HEK293 (cell line): ENCODE results near the gene MOV10L1.

Source experiments
- CTCF ChIA-PET: fragments of 350-600 bp; formaldehyde crosslinking; extraction: SDS; loops from one replicate; lab custom pipeline; 2021; ENCODE audit warnings: antibody characterized with exemption; lab: Yijun Ruan, JAX
- POLR2A ChIA-PET: fragments of 300-600 bp; formaldehyde crosslinking; extraction: SDS; loops from one replicate; lab custom pipeline; 2020; ENCODE audit warnings: antibody characterized with exemption, inconsistent platforms; lab: Yijun Ruan, JAX
- H3K27ac ChIP-seq: fragments of 200-500 bp; sonication (Bioruptor generic); 2 replicates; pipeline ENCODE4 v1.5.1; 2014; ENCODE audit warnings: low read depth, low read length, control low read depth, inconsistent platforms; ENCODE audit errors: extremely low read depth
- H3K36me3 ChIP-seq, 2 experiments: fragments of 200-500 bp in 1 of 2; sonication (Bioruptor generic) in 1 of 2; 1 replicate in 1 of 2; 2 replicates in 1 of 2; pipeline ENCODE4 v1.5.1; 2014 to 2017; ENCODE audit warnings: inconsistent platforms in 2 of 2, low read length in 2 of 2; ENCODE audit not compliant: control insufficient read depth in 2 of 2, insufficient read depth in 1 of 2
- H3K4me1 ChIP-seq: fragments of 200-500 bp; sonication (Bioruptor generic); 2 replicates; pipeline ENCODE4 v1.5.1; 2014; ENCODE audit warnings: mild to moderate bottlenecking, low read length, inconsistent platforms; ENCODE audit not compliant: control insufficient read depth, insufficient read depth
- H3K4me3 ChIP-seq: 2 replicates; pipeline ENCODE4 v1.5.1; 2011; ENCODE audit warnings: low read depth, mild to moderate bottlenecking, control low read depth, low read length, moderate library complexity
- H3K9me3 ChIP-seq: fragments of 200-500 bp; sonication (Bioruptor generic); 2 replicates; pipeline ENCODE4 v1.5.1; 2014; ENCODE audit warnings: low read depth, low read length, inconsistent platforms; ENCODE audit not compliant: control insufficient read depth, insufficient read depth
- GLIS2 ChIP-seq: fragments of 450-650 bp; formaldehyde crosslinking; IDR thresholded peaks from 2 replicates; pipeline ENCODE4 v1.5.1; 2016; ENCODE audit warnings: missing biosample characterization, missing genetic modification characterization
- PRDM1 ChIP-seq: fragments of 450-650 bp; formaldehyde crosslinking; IDR thresholded peaks from 2 replicates; pipeline ENCODE4; 2016; ENCODE audit warnings: missing biosample characterization, missing genetic modification characterization
- RBAK ChIP-seq: fragments of 450-650 bp; formaldehyde crosslinking; IDR thresholded peaks from 2 replicates; pipeline ENCODE4 v1.5.1; 2016; ENCODE audit warnings: missing biosample characterization, missing genetic modification characterization
- SCRT2 ChIP-seq: fragments of 450-650 bp; formaldehyde crosslinking; IDR thresholded peaks from 2 replicates; pipeline ENCODE4 v1.5.1; 2016; ENCODE audit warnings: missing biosample characterization, missing genetic modification characterization
- YY2 ChIP-seq: fragments of 450-650 bp; formaldehyde crosslinking; IDR thresholded peaks from 2 replicates; pipeline ENCODE4 v1.5.1; 2016; ENCODE audit warnings: missing biosample characterization, missing genetic modification characterization
- ZBTB11 ChIP-seq: fragments of 450-650 bp; formaldehyde crosslinking; conservative IDR thresholded peaks from 2 replicates; pipeline ENCODE4 v1.5.1; 2016; ENCODE audit warnings: low read depth, missing biosample characterization, missing genetic modification characterization
- ZNF138 ChIP-seq: fragments of 450-650 bp; formaldehyde crosslinking; IDR thresholded peaks from 2 replicates; pipeline ENCODE4 v1.5.1; 2016; ENCODE audit warnings: missing biosample characterization, missing genetic modification characterization, borderline replicate concordance
- ZNF335 ChIP-seq: fragments of 450-650 bp; formaldehyde crosslinking; conservative IDR thresholded peaks from 2 replicates; pipeline ENCODE4 v1.5.1; 2016; ENCODE audit warnings: missing biosample characterization, missing genetic modification characterization
- ZNF423 ChIP-seq: fragments of 450-650 bp; formaldehyde crosslinking; IDR thresholded peaks from 2 replicates; pipeline ENCODE4 v1.5.1; 2016; ENCODE audit warnings: missing biosample characterization, missing genetic modification characterization
- ZNF514 ChIP-seq: fragments of 450-650 bp; formaldehyde crosslinking; IDR thresholded peaks from 2 replicates; pipeline ENCODE4 v1.5.1; 2016; ENCODE audit warnings: missing biosample characterization, missing genetic modification characterization
- ZNF658 ChIP-seq: fragments of 450-650 bp; formaldehyde crosslinking; IDR thresholded peaks from 2 replicates; pipeline ENCODE4; 2016; ENCODE audit warnings: missing biosample characterization, missing genetic modification characterization
- ZNF670 ChIP-seq: fragments of 450-650 bp; formaldehyde crosslinking; IDR thresholded peaks from 2 replicates; pipeline ENCODE4 v1.5.1; 2016; ENCODE audit warnings: missing biosample characterization, missing genetic modification characterization, low read depth
- ZSCAN16 ChIP-seq: fragments of 450-650 bp; formaldehyde crosslinking; IDR thresholded peaks from 2 replicates; pipeline ENCODE4 v1.5.1; 2016; ENCODE audit warnings: missing biosample characterization, missing genetic modification characterization
- TF ChIP-seq, protein P1 (sequence below): fragments of 450-650 bp; formaldehyde crosslinking; IDR thresholded peaks from 2 replicates; pipeline ENCODE4 v1.5.1; 2016; ENCODE audit warnings: missing biosample characterization, missing genetic modification characterization
- TF ChIP-seq, protein P2 (sequence below): fragments of 450-650 bp; formaldehyde crosslinking; IDR thresholded peaks from 2 replicates; pipeline ENCODE4 v1.5.1; 2016; ENCODE audit warnings: missing biosample characterization, missing genetic modification characterization
- TF ChIP-seq, protein P3 (sequence below): fragments of 450-650 bp; formaldehyde crosslinking; IDR thresholded peaks from 2 replicates; pipeline ENCODE4 v1.5.1; 2016; ENCODE audit warnings: missing biosample characterization, missing genetic modification characterization
- TF ChIP-seq, protein P4 (sequence below): fragments of 450-650 bp; formaldehyde crosslinking; IDR thresholded peaks from 2 replicates; pipeline ENCODE4 v1.5.1; 2016; ENCODE audit warnings: missing biosample characterization, missing genetic modification characterization
- TF ChIP-seq, protein P5 (sequence below): fragments of 450-650 bp; formaldehyde crosslinking; optimal IDR thresholded peaks from 2 replicates; pipeline ENCODE3; 2016; ENCODE audit warnings: missing biosample characterization, mild to moderate bottlenecking, missing genetic modification characterization

MOV10L1 gene

DNA sequence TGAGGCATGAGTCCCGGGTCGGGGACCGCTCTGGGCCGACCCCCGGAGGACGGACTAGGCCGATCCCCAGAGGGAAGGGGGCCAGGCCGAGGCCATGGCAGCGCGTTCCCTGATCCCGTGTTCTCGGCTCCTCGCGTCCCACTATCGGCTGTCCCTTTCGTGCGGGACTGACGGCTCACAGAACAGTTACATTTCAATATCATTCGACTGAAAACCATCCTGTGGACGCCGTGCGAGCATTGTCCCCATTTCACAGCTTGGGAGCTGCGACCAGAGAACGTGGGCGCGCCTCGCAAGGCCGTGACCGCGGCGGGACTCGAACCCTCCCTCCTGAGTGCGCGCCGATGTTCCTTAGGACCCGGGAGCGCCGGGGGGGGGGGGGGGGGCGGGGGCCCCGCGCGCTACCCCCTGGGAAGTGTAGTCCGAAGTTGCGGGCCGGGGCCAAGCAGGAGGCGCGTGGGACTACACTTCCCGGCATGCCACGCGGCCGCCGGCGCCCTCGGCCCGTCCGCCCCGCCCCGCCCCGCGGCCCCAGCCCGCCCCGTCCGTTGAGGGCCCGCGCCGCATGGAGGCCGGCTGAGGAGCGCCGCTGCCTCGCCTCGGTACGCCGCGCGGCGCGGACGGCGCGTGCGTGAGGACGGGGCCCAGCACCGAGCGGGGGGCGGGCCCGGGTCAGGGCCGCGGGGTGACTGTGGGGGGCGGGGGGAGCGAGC lies 95.7 kb downstream of the MOV10L1 start, which contains the start of gene TRABD (continued):
- TF ChIP-seq, protein P1, sequence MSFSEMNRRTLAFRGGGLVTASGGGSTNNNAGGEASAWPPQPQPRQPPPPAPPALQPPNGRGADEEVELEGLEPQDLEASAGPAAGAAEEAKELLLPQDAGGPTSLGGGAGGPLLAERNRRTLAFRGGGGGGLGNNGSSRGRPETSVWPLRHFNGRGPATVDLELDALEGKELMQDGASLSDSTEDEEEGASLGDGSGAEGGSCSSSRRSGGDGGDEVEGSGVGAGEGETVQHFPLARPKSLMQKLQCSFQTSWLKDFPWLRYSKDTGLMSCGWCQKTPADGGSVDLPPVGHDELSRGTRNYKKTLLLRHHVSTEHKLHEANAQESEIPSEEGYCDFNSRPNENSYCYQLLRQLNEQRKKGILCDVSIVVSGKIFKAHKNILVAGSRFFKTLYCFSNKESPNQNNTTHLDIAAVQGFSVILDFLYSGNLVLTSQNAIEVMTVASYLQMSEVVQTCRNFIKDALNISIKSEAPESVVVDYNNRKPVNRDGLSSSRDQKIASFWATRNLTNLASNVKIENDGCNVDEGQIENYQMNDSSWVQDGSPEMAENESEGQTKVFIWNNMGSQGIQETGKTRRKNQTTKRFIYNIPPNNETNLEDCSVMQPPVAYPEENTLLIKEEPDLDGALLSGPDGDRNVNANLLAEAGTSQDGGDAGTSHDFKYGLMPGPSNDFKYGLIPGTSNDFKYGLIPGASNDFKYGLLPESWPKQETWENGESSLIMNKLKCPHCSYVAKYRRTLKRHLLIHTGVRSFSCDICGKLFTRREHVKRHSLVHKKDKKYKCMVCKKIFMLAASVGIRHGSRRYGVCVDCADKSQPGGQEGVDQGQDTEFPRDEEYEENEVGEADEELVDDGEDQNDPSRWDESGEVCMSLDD, result peak; percentile 34; the same call in 1 of the 2 replicates
- TF ChIP-seq ZNF138 (no peak), ZNF658 (tag by site-specific recombination) (no peak), ZBTB11 (tag by site-specific recombination) (no peak), PRDM1 (tag by site-specific recombination) (no peak), SCRT2 (tag by site-specific recombination) (no peak), ZNF423 (tag by site-specific recombination) (no peak), YY2 (no peak)
- TF ChIP-seq, protein P2, sequence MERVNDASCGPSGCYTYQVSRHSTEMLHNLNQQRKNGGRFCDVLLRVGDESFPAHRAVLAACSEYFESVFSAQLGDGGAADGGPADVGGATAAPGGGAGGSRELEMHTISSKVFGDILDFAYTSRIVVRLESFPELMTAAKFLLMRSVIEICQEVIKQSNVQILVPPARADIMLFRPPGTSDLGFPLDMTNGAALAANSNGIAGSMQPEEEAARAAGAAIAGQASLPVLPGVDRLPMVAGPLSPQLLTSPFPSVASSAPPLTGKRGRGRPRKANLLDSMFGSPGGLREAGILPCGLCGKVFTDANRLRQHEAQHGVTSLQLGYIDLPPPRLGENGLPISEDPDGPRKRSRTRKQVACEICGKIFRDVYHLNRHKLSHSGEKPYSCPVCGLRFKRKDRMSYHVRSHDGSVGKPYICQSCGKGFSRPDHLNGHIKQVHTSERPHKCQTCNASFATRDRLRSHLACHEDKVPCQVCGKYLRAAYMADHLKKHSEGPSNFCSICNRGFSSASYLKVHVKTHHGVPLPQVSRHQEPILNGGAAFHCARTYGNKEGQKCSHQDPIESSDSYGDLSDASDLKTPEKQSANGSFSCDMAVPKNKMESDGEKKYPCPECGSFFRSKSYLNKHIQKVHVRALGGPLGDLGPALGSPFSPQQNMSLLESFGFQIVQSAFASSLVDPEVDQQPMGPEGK, result peak; percentile 47; the same call in 1 of the 2 replicates
- TF ChIP-seq, protein P3, sequence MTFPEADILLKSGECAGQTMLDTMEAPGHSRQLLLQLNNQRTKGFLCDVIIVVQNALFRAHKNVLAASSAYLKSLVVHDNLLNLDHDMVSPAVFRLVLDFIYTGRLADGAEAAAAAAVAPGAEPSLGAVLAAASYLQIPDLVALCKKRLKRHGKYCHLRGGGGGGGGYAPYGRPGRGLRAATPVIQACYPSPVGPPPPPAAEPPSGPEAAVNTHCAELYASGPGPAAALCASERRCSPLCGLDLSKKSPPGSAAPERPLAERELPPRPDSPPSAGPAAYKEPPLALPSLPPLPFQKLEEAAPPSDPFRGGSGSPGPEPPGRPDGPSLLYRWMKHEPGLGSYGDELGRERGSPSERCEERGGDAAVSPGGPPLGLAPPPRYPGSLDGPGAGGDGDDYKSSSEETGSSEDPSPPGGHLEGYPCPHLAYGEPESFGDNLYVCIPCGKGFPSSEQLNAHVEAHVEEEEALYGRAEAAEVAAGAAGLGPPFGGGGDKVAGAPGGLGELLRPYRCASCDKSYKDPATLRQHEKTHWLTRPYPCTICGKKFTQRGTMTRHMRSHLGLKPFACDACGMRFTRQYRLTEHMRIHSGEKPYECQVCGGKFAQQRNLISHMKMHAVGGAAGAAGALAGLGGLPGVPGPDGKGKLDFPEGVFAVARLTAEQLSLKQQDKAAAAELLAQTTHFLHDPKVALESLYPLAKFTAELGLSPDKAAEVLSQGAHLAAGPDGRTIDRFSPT (tag by site-specific recombination), result no peak
- TF ChIP-seq, protein P4, sequence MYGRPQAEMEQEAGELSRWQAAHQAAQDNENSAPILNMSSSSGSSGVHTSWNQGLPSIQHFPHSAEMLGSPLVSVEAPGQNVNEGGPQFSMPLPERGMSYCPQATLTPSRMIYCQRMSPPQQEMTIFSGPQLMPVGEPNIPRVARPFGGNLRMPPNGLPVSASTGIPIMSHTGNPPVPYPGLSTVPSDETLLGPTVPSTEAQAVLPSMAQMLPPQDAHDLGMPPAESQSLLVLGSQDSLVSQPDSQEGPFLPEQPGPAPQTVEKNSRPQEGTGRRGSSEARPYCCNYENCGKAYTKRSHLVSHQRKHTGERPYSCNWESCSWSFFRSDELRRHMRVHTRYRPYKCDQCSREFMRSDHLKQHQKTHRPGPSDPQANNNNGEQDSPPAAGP (tag by site-specific recombination), result no peak

DNA sequence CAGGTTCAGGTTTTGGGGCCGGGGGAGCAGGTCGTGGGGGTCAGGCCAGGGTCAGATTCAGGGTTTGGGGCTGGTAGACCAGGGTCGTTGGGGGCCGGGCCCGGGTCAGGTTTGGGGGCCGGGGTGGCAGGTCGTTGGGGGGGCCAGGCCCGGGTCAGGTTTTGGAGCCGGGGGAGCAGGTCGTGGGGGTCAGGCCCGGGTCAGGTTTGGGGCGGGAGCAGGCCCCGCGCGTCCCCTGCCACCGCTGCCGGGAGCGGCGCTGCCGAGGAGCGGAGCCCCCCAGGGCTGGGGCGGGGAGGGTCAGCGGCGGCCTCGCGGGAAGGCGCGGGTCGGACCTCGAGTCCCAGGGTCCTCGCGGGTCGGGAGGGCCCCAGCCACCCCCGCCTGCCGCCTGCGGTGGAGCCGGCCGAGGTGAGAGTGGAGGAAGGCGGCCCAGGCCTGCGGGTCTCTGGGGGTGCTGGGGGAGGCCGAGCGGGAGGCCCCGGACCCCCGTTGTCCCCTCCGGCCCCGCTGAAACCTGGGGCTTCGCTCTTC lies 96.4 kb downstream of the MOV10L1 start:
- Histone ChIP-seq H3K4me1 (peaks cover 30% of the 10 kb centered on the region), H3K9me3 (no peaks in the 10 kb centered on the region), H3K4me3 (peak overlapping the region; percentile 81), H3K36me3 (peaks cover 0 to 13% of the 10 kb centered on the region in 2 experiments; a peak in 1 of 3 replicates), H3K27ac (peak overlapping the region; percentile 78)
- ChIA-PET CTCF (no interaction called here), POLR2A (no interaction called here)
- TF ChIP-seq, protein P4 (tag by site-specific recombination), result no peak
- TF ChIP-seq ZNF514 (tag by site-specific recombination) (no peak), GLIS2 (tag by site-specific recombination) (peak; percentile 68; the same call in 1 of the 2 replicates), ZSCAN16 (tag by site-specific recombination) (no peak), RBAK (tag by site-specific recombination) (no peak), ZNF335 (tag by site-specific recombination) (peak; percentile 83), ZNF670 (tag by site-specific recombination) (no peak)
- TF ChIP-seq, protein P5, sequence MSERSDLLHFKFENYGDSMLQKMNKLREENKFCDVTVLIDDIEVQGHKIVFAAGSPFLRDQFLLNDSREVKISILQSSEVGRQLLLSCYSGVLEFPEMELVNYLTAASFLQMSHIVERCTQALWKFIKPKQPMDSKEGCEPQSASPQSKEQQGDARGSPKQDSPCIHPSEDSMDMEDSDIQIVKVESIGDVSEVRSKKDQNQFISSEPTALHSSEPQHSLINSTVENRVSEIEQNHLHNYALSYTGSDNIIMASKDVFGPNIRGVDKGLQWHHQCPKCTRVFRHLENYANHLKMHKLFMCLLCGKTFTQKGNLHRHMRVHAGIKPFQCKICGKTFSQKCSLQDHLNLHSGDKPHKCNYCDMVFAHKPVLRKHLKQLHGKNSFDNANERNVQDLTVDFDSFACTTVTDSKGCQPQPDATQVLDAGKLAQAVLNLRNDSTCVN, result peak; percentile 36
- TF ChIP-seq, protein P2, result peak; percentile 53; the same call in 1 of the 2 replicates
